Activated naive CD4-positive, alpha-beta T cell treated with anti-CD3 and anti-CD28 coated beads, Interleukin-2, amount 50 U/mL, for 16 hours (primary cell): ENCODE results near the gene LRP2.
"Not testable (repeated sequence)": the region's sequence is repeated elsewhere in the genome, so short reads cannot be mapped to it uniquely, and the experiment has no call there.

Experiments used
- DNase-seq: peaks from one replicate; pipeline ENCODE4 v3.0.0-alpha.2; 2020

The LRP2 gene

GRCh38 chr2:169362118-169362893 lies at the start of gene LRP2:
LRP2 (minus strand) TSS chr2:169362534; CDS start chr2:169362399, 135 bp downstream.
- peak; percentile 37 for DNase-seq

GRCh38 chr2:169406891-169407290 lies 44.6 kb upstream of the LRP2 start:
- DNase-seq = no peak

GRCh38 chr2:169399491-169399890 lies 37.2 kb upstream of the LRP2 start:
- DNase-seq = not testable (repeated sequence)

GRCh38 chr2:169397697-169398096 lies 35.4 kb upstream of the LRP2 start:
- DNase-seq = no peak

GRCh38 chr2:169395821-169396374 lies 33.6 kb upstream of the LRP2 start:
- no peak for DNase-seq

GRCh38 chr2:169393068-169393590 lies 30.8 kb upstream of the LRP2 start:
- DNase-seq = no peak

- DNase-seq = no peak
Observed at GRCh38 chr2:169391236-169391635, 28.9 kb upstream of the LRP2 start.

- no peak for DNase-seq
Observed at GRCh38 chr2:169388161-169388560, 25.8 kb upstream of the LRP2 start.

GRCh38 chr2:169386722-169387121 lies 24.4 kb upstream of the LRP2 start:
- DNase-seq = no peak

GRCh38 chr2:169384816-169385215 lies 22.5 kb upstream of the LRP2 start:
- no peak for DNase-seq

GRCh38 chr2:169372561-169372960 lies 10.2 kb upstream of the LRP2 start:
- no peak for DNase-seq

GRCh38 chr2:169366066-169366465 lies 3.7 kb upstream of the LRP2 start:
- DNase-seq = no peak

GRCh38 chr2:169365029-169365480 lies 2.7 kb upstream of the LRP2 start:
- no peak for DNase-seq

- peak; percentile 54 for DNase-seq
Observed at GRCh38 chr2:169363560-169364150, 1.3 kb upstream of the LRP2 start.

- no peak for DNase-seq
Observed at GRCh38 chr2:169362894-169363559, 693 bp upstream of the LRP2 start.

GRCh38 chr2:169361706-169362117 lies 622 bp downstream of the LRP2 start:
- peak; percentile 19 for DNase-seq

- DNase-seq = no peak
Observed at GRCh38 chr2:169360984-169361705, 1.2 kb downstream of the LRP2 start.

GRCh38 chr2:169358016-169358415 lies 4.3 kb downstream of the LRP2 start:
- no peak for DNase-seq

GRCh38 chr2:169354244-169354643 lies 8.1 kb downstream of the LRP2 start:
- DNase-seq = no peak

- no peak for DNase-seq
Observed at GRCh38 chr2:169351725-169352124, 10.6 kb downstream of the LRP2 start.

- DNase-seq = no peak
Observed at GRCh38 chr2:169349535-169349934, 12.8 kb downstream of the LRP2 start.

- no peak for DNase-seq
Observed at GRCh38 chr2:169348321-169349024, 13.9 kb downstream of the LRP2 start.
